WERI-Rb-1 (cell line): ENCODE measurements around the gene DCAF12L1.

Experiments used
- DNase-seq: peaks from one replicate; pipeline ENCODE4 v3.0.0-alpha.2; 2020
- H3K27ac ChIP-seq: fragments of 250-450 bp; sonication (Bioruptor Pico); 2 replicates; pipeline ENCODE4 v1.5.1; 2020; ENCODE audit warnings: mild to moderate bottlenecking, moderate library complexity
- H3K27me3 ChIP-seq: fragments of 250-450 bp; sonication (Bioruptor Pico); 2 replicates; pipeline ENCODE4 v1.5.1; 2021; ENCODE audit warnings: mild to moderate bottlenecking, low read depth, moderate library complexity; ENCODE audit not compliant: insufficient read depth, severe bottlenecking
- H3K36me3 ChIP-seq: fragments of 250-450 bp; sonication (Bioruptor Pico); 2 replicates; pipeline ENCODE4 v1.5.1; 2020; ENCODE audit warnings: mild to moderate bottlenecking, moderate library complexity
- H3K4me3 ChIP-seq: 2 replicates; pipeline ENCODE4 v1.5.1; 2011; ENCODE audit warnings: low read depth, mild to moderate bottlenecking, control low read depth, low read length
- H3K9me3 ChIP-seq: fragments of 250-450 bp; sonication (Bioruptor Pico); 2 replicates; pipeline ENCODE4 v1.5.1; 2021; ENCODE audit warnings: mild to moderate bottlenecking, moderate library complexity; ENCODE audit not compliant: severe bottlenecking
- CTCF ChIP-seq: IDR thresholded peaks from 2 replicates; pipeline ENCODE4 v1.5.1; 2011; ENCODE audit warnings: low read depth, mild to moderate bottlenecking, control low read depth, inconsistent platforms, low read length

DCAF12L1 gene

DNA sequence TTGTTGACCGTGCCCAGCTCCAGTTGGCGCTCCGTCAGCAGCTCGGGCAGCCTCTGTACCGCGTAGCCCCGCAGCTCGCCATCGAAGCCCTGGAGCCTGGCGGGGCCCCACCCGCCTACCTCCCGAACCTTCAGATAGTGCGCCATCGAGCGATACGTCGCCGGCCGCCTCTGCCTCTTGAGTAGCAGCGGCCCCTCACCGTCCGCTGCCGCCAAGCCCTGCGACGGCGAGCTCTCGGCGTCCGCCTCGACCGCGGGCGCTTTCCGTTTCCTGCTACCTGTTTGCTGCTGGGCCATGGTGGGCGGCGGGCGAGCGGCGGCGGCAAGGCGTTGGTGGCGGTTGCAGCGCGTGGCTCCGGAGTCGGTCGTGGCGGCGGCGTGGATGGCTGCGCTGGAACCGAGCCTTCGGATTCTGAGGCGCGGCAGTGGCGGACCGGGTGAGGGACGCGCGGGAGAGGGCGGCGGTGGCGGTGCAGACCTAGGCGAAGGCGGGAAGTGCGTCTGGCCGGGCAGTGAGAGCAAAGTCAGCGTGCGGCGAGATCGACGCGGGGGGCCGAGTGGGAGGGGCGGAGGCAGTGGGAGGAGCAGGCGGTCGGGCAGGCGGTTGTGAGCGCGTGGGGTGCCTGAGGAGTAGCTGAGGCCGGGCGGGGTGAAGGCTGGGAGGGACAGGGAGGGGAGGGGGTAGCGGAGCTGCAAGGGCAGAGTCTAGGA, at the start of gene DCAF12L1:
DCAF12L1 (minus strand) TSS at position 502 of the 710 bp plus-strand sequence; CDS start at position 296, 206 bp downstream.
- DNase-seq, result no peak
- Histone ChIP-seq H3K4me3 (no peak within 1 kb of the TSS), H3K36me3 (no peaks in the 10 kb centered on the region), H3K27me3 (peaks cover 29% of the 10 kb centered on the region), H3K9me3 (no peaks in the 10 kb centered on the region), H3K27ac (no peak within 1 kb of the TSS)
- no peak for TF ChIP-seq CTCF

DNA sequence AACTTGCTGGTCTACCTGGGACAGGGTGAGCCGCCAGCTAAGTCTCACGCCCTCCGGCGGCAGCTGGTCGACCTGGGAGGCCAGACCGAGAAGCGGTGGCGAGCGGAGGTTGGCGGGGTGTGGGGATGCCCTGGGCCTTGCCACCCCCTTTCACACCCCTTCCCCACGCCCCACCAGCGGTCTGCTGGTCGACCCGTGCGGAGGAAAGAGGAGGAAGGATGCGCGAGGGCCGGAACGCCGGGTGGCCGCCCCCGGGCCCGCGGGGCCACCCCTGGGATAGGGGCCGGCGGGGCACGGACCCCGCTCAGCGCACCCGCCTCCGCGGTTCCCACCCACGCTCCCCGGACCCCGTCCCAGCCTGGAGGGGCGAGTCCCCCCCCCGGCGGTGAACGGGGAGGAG, 28.3 kb upstream of the DCAF12L1 start:
- Histone ChIP-seq H3K27ac (no peak overlapping the region), H3K36me3 (no peaks in the 10 kb centered on the region), H3K4me3 (no peak overlapping the region), H3K27me3 (peaks cover 11% of the 10 kb centered on the region), H3K9me3 (no peaks in the 10 kb centered on the region)
- no peak for TF ChIP-seq CTCF
- no peak for DNase-seq

DNA sequence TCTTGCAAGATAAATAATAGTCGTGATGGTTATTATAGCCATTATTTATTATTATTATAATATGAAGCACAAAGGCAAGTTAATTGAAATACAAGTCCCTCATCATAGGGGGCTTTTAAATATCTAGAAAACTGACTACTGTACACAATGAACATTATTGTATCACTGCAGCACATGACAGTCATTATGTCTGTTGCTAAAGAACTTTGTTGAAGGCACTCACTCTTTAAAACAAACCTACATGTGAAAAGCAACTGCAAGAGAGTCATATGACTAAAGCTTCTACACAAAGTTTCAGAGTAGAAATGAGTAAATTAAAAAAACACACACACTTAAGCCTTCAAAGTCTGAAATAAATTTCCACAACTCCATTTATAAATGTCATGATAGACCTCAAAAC, 23.3 kb upstream of the DCAF12L1 start:
- no peaks in the 10 kb centered on the region for H3K36me3 ChIP-seq
- H3K27me3 ChIP-seq, result peaks cover 7% of the 10 kb centered on the region
- H3K4me3 ChIP-seq, result no peak overlapping the region
- H3K9me3 ChIP-seq, result no peaks in the 10 kb centered on the region
- no peak for DNase-seq
- no peak overlapping the region for H3K27ac ChIP-seq
- TF ChIP-seq CTCF, result no peak

DNA sequence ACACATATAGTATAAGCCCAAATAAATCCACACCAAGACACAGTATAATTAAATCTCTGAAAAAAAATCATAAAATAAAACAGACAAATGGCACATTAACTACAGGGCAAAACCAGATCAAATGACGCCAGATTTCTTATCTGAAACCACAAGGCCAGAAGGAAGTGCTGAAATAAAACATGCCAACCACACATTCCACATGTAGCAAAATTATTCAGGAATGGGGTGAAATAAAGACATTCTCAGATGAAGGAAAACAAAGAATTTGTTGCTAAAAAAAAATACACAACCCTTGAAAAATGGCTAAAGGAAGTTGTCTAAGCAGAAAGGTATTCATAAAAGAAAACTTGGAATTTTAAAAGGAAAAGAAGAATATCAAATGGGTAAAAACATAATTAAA, 4.5 kb upstream of the DCAF12L1 start:
- Histone ChIP-seq H3K9me3 (no peaks in the 10 kb centered on the region), H3K4me3 (no peak overlapping the region), H3K27me3 (peaks cover 26% of the 10 kb centered on the region), H3K27ac (no peak overlapping the region), H3K36me3 (no peaks in the 10 kb centered on the region)
- TF ChIP-seq CTCF, result no peak
- DNase-seq, result no peak

DNA sequence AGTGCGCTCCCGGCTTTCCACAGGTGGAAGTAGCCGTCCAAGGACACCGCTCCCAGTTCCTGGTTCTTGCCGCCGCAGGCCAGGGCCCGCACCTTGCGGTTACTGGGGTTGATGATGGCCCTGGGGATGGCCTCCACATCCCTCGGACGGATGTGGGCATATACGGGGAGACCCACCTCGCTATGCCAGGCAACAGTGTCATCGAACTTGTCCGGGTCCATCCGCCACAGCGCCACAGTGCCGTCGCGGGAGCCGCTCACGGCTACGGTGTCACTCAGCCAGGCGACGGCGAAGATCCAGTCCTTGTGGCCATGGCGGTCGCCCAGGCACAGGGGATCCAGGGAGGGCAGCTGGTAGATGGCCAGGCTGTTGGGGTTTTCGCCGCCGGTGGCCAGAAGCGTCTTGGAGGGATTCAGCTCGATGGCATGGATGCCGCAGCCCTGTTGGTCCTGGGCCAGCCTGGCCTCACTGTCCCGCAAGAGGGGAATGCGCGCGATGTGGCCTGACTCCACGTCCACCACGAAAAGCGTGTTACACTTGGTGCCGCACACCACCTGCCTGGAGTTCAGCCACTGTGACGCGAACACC, 795 bp downstream of the DCAF12L1 start:
- Histone ChIP-seq H3K36me3 (no peaks in the 10 kb centered on the region), H3K27ac (no peak overlapping the region), H3K9me3 (no peaks in the 10 kb centered on the region), H3K27me3 (peaks cover 29% of the 10 kb centered on the region), H3K4me3 (no peak overlapping the region)
- no peak for TF ChIP-seq CTCF
- no peak for DNase-seq
